ENCODE results near the gene PTPRG.

The PTPRG gene

DNA sequence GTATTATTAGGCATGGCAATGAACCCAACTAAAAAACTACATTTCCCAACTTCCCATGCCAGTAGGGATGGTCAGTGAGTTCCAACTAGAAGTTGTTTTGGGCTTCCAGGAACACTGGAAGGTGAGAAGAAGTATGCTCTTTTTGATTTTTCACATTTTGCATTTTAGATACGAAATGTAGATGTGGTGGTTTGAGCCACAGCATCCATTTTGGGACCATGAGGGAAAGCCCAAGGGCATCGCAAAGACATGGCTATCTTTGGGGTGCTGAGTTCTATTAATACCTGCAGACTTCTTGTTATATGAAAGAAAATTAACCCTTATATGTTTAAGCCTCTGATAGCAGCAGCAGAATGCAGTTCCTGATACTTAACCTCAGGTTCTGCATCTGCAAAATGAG, 62.9 kb downstream of the PTPRG start:
- no peak for FAIRE-seq

DNA sequence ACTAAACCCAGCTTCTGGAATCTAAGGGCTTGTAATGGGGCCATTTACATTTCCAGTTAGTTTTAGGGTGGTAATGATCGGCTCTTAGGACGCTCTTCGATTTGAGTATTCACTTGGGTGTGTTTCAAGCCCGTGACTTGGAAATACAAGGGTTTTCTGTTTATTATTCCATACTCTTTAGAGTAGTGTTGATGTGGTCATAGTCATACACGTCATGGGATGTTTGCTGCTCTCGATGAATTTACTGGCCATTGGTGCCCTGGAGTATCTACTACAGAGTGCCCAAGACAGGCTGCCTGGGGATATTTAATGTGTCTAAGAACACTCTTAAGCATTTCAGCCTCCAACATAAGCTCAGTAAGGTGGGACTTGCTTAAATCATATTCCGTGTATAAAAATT, 64.1 kb downstream of the PTPRG start:
- FAIRE-seq, result no peak

- no peak for FAIRE-seq
Measured at GRCh38 chr3:61626484-61626883, 65.1 kb downstream of the PTPRG start.

- FAIRE-seq, result no peak
Measured at GRCh38 chr3:61627768-61628185, 66.4 kb downstream of the PTPRG start.

DNA sequence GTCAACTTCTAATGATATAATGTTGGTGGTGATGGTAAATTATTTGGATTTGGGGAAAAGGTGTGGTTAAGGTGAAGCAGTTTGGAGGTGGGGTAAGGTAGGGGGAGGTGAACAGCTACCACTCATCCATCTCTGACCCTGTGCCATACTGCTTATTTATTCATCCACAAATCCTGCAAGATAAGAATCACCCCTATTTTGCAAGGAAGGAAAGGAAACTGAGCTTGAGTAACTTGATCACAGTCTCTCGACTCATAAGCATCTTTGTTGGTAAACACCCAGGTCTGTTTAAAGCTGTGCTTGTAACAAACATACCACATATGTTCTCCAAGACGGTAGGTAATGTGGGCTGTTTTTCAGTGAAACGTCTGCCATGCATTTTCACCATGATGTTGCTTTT, 67.3 kb downstream of the PTPRG start:
- FAIRE-seq, result no peak

DNA sequence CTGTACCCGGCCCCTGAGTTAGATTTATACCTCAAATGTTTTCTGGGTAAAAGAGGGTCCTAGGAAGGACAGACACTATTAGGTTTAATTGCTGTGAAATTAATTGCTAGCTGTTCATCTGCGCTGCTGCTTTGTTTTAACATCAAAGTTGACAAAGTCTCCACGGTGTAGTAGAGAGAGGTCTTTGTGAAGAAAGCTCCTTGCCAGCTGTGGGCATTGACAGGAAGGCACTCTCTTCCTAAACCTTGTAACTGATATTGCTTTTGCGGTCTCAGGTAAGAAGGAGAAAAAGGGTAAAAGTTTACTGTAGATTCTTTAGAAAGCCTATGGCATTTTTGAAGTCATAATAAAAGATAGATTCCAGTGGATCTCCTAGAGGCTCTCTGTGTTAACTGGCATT, 68.1 kb downstream of the PTPRG start:
- FAIRE-seq, result no peak

- FAIRE-seq, result no peak
Measured at GRCh38 chr3:61631108-61631769, 69.9 kb downstream of the PTPRG start.

DNA sequence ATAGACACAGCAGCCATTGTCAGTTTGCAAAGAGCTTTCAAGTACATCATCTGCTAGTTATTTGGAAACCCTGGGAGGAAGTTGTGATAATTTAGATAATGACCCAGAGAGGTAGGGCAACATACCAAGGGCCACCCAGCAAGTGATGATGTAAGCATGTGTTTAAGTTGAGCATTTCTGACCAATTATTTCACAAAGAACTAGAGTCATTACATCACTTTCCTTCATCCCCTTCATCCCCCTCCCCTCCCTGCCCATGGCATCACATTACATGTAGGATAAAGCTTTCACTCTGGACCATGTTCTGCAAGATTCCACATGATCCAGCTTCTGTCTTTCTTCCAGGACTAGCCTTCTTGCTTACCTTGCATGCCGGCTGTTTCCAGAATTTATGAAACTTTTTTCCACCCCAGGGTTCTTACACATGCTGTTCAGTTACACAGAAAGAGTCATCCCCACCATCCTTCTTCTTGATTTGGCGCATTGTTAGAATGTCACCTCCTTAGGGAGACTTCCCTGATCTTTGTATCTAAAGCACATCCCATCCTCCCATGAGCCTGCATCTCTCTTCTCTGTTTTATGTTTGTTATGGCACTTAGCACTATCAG, 71.3 kb downstream of the PTPRG start:
- FAIRE-seq, result no peak

- no peak for FAIRE-seq
Measured at GRCh38 chr3:61634678-61635077, 73.3 kb downstream of the PTPRG start.

GRCh38 chr3:61637088-61638051, 76.0 kb downstream of the PTPRG start:
- FAIRE-seq, result no peak

GRCh38 chr3:61638741-61639140, 77.4 kb downstream of the PTPRG start:
- no peak for FAIRE-seq

GRCh38 chr3:61639991-61640390, 78.6 kb downstream of the PTPRG start:
- no peak for FAIRE-seq

GRCh38 chr3:61645148-61645547, 83.8 kb downstream of the PTPRG start:
- no peak for FAIRE-seq

DNA sequence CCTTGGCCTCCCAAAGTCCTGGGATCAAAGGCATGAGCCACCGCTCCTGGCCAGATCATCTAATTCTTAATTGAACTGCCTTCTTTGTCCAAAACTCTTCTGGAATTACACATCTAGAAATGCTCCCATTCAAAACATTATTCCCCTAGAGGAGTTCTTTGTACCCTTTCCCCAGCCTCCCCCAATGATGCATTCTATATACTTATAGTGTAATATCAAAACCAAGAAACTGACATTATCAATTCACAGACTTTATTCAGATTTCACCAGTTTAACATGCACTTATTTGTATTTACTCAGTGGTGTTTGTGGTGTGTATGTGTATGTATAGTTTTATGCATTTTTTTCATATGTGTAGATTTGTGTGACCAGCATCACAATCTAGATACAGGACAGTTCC, 85.0 kb downstream of the PTPRG start:
- no peak for FAIRE-seq

- FAIRE-seq, result no peak
Measured at GRCh38 chr3:61646851-61647525, 85.6 kb downstream of the PTPRG start.

DNA sequence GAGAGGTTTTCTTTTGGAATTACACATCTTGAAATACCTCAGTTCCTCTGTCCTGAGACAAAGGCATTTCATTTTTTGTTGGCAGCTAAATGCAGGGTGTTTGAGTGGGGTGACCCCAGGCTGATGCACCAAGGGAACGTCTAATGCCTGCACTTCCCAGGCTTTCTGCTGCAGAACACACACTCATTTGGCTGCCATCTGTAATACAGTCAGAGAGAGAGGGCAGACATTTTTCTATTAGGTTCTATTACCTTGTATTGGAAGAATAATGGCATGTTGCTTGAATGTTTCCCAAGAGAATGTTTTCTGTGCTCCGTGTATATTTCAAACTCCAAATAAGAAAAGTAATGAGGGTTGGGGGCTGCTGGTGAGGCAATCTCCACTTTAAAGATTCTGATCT, 87.1 kb downstream of the PTPRG start:
- FAIRE-seq, result no peak

DNA sequence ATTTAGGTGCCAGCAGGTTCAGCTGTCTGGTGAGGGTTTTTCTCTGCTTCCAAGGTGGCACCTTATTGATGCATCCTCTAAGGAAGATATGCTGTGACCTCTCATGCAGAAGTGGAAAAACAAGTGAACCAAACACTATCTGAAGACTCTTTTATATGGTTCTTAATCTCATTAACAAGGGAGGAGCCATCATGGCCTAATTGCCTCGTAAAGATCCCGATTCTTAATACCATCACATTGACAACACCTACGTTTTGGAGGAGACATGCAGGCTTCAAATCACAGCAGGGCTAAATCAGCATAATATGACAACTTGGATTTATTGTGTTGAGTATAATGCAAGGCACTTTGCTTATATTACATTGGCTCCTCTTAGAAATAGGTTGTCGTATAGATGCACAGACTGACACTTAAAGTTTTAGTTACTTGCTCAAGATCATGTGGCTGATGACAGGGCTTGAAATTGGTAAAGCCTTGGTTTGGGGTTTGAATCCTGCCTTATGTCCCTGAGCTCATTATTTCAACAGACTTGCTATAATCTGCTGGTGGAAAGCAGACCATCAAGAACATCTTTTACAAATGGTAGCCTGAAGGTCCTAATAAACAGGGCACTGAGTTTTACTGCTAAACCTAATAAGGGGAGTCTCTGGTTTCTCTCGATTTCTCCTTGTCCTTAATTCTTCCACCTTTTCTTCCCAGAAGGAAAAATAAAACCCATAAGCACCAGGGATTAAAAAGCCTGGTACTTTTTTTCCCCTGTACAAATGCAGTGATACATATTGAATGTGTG, 88.2 kb downstream of the PTPRG start:
- no peak for FAIRE-seq

- no peak for FAIRE-seq
Measured at GRCh38 chr3:61650276-61650675, 88.9 kb downstream of the PTPRG start.

DNA sequence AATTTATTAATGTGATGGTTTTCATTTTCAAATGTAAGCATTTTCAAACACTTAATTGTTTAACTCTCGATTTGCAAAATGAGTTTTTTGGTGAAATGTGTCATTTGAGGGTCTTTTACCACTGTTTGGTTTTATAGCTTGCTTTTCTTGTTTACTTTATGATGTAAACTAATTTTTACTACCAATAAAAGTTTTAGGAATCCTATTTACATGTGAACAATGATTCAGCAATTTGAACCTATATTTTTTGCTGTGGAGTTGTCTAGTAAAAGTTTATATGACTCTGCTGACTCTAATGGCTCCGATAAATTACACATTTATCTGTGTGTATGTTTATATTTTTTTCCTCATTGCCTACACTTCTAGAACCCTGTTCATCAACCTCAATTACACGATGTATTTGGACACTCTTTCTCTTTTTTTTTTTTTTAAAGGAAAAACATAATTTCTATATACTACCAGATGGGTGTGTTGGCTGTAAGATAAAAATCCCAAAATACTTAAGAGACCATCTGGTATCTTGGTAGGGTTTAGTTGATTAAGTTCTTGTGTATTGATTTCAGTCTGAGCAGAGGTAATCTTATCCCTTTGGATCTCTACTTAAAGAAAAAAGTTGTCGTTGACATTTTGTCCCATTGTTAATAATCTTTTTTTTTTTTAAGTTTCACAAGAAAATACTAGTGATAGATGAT, 89.5 kb downstream of the PTPRG start:
- FAIRE-seq, result no peak

- FAIRE-seq, result no peak
Measured at GRCh38 chr3:61657689-61658088, 96.3 kb downstream of the PTPRG start.

DNA sequence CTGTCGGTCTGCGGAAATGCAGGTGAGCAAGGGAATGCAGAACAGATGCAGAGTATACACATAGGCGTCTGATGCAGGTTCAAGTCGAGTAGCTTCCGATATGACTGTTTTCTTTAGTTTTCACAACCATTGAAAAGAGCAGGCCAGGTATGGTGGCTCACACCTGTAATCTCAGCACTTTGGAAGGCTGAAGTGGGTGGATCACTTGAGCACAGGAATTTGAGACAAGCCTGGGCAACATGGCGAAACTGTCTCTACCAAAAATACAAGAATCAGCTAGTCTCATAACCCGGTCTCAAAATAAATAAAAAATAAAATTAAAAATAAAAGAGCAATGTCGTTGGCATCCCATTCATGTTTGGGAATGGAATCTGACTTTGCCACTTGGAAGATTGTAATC, 101.5 kb downstream of the PTPRG start:
- FAIRE-seq, result no peak
